ENCODE measurements around the gene KLHL18.
A peak's percentile ranks its signal among the peaks of the same experiment; 100 is the strongest.

The KLHL18 gene

GRCh38 chr3:47265008-47265407 is 17.7 kb upstream of the KLHL18 start:
- Mint-ChIP-seq H3K36me3 (ENCODE audit: low read depth) (no peaks in the 10 kb centered on the region), H3K27ac (no peak overlapping the region), H3K4me3 (no peak overlapping the region), H3K27me3 (no peaks in the 10 kb centered on the region), H3K9me3 (no peaks in the 10 kb centered on the region), H3K4me1 (ENCODE audit: low read depth) (peaks cover 11% of the 10 kb centered on the region)
- no peak for DNase-seq

- no peak overlapping the region for H3K27ac Mint-ChIP-seq
- no peaks in the 10 kb centered on the region for H3K36me3 Mint-ChIP-seq (ENCODE audit: low read depth)
- H3K27me3 Mint-ChIP-seq: no peaks in the 10 kb centered on the region
- DNase-seq: no peak
- H3K9me3 Mint-ChIP-seq: no peaks in the 10 kb centered on the region
- H3K4me3 Mint-ChIP-seq: no peak overlapping the region
- peaks cover 11% of the 10 kb centered on the region for H3K4me1 Mint-ChIP-seq (ENCODE audit: low read depth)
Observed at GRCh38 chr3:47265725-47266428, 16.9 kb upstream of the KLHL18 start.

- H3K4me3 Mint-ChIP-seq: no peak overlapping the region
- no peaks in the 10 kb centered on the region for H3K27me3 Mint-ChIP-seq
- H3K9me3 Mint-ChIP-seq: no peaks in the 10 kb centered on the region
- H3K36me3 Mint-ChIP-seq (ENCODE audit: low read depth): no peaks in the 10 kb centered on the region
- peak; percentile 46 for DNase-seq
- H3K4me1 Mint-ChIP-seq (ENCODE audit: low read depth): peaks cover 11% of the 10 kb centered on the region
- H3K27ac Mint-ChIP-seq: no peak overlapping the region
Observed at GRCh38 chr3:47266709-47267489, 15.8 kb upstream of the KLHL18 start.

GRCh38 chr3:47267490-47267824 is 15.3 kb upstream of the KLHL18 start:
- DNase-seq: no peak
- H3K4me1 Mint-ChIP-seq (ENCODE audit: low read depth): peaks cover 11% of the 10 kb centered on the region

GRCh38 chr3:47270526-47270925 is 12.2 kb upstream of the KLHL18 start:
- Mint-ChIP-seq H3K36me3 (ENCODE audit: low read depth) (peaks cover 3% of the 10 kb centered on the region), H3K4me1 (ENCODE audit: low read depth) (peaks cover 11% of the 10 kb centered on the region)

More at GRCh38 chr3:47267490-47267824, 15.3 kb upstream of the KLHL18 start:
- Mint-ChIP-seq H3K9me3 (no peaks in the 10 kb centered on the region), H3K27ac (no peak overlapping the region), H3K27me3 (no peaks in the 10 kb centered on the region), H3K36me3 (ENCODE audit: low read depth) (no peaks in the 10 kb centered on the region), H3K4me3 (no peak overlapping the region)

GRCh38 chr3:47273564-47273963 is 9.2 kb upstream of the KLHL18 start:
- Mint-ChIP-seq H3K27ac (no peak overlapping the region), H3K9me3 (no peaks in the 10 kb centered on the region), H3K4me1 (ENCODE audit: low read depth) (no peaks in the 10 kb centered on the region), H3K36me3 (ENCODE audit: low read depth) (peaks cover 5% of the 10 kb centered on the region), H3K27me3 (no peaks in the 10 kb centered on the region), H3K4me3 (no peak overlapping the region)
- DNase-seq: no peak

More at GRCh38 chr3:47270526-47270925, 12.2 kb upstream of the KLHL18 start:
- H3K27ac Mint-ChIP-seq: no peak overlapping the region
- H3K9me3 Mint-ChIP-seq: no peaks in the 10 kb centered on the region
- no peaks in the 10 kb centered on the region for H3K27me3 Mint-ChIP-seq
- no peak for DNase-seq
- H3K4me3 Mint-ChIP-seq: no peak overlapping the region

- no peak for DNase-seq
- no peaks in the 10 kb centered on the region for H3K9me3 Mint-ChIP-seq
- H3K27me3 Mint-ChIP-seq: no peaks in the 10 kb centered on the region
- no peak overlapping the region for H3K4me3 Mint-ChIP-seq
- peaks cover 5% of the 10 kb centered on the region for H3K36me3 Mint-ChIP-seq (ENCODE audit: low read depth)
- H3K4me1 Mint-ChIP-seq (ENCODE audit: low read depth): no peaks in the 10 kb centered on the region
- H3K27ac Mint-ChIP-seq: no peak overlapping the region
Observed at GRCh38 chr3:47274652-47275051, 8.1 kb upstream of the KLHL18 start.

- Mint-ChIP-seq H3K27me3 (no peaks in the 10 kb centered on the region), H3K27ac (no peak overlapping the region), H3K4me1 (ENCODE audit: low read depth) (peaks cover 10% of the 10 kb centered on the region), H3K9me3 (no peaks in the 10 kb centered on the region), H3K4me3 (no peak overlapping the region), H3K36me3 (ENCODE audit: low read depth) (peaks cover 5% of the 10 kb centered on the region)
- no peak for DNase-seq
Observed at GRCh38 chr3:47276558-47276957, 6.2 kb upstream of the KLHL18 start.

- Mint-ChIP-seq H3K4me3 (no peak overlapping the region), H3K4me1 (ENCODE audit: low read depth) (peaks cover 33% of the 10 kb centered on the region), H3K27me3 (no peaks in the 10 kb centered on the region), H3K27ac (no peak overlapping the region), H3K36me3 (ENCODE audit: low read depth) (peaks cover 33% of the 10 kb centered on the region), H3K9me3 (no peaks in the 10 kb centered on the region)
- DNase-seq: no peak
Observed at GRCh38 chr3:47280519-47280918, 2.2 kb upstream of the KLHL18 start.

GRCh38 chr3:47283193-47283537 is 421 bp downstream of the KLHL18 start:
- Mint-ChIP-seq H3K9me3 (no peaks in the 10 kb centered on the region), H3K36me3 (ENCODE audit: low read depth) (peaks cover 56% of the 10 kb centered on the region), H3K27ac (peak overlapping the region; percentile 99), H3K4me1 (ENCODE audit: low read depth) (peaks cover 51% of the 10 kb centered on the region), H3K27me3 (no peaks in the 10 kb centered on the region), H3K4me3 (peak overlapping the region; percentile 100)
- DNase-seq: no peak

GRCh38 chr3:47283591-47284364 is 1.0 kb downstream of the KLHL18 start:
- H3K4me1 Mint-ChIP-seq (ENCODE audit: low read depth): peaks cover 54% of the 10 kb centered on the region

GRCh38 chr3:47288966-47289910 is 6.5 kb downstream of the KLHL18 start:
- no peaks in the 10 kb centered on the region for H3K27me3 Mint-ChIP-seq
- no peak overlapping the region for H3K27ac Mint-ChIP-seq
- no peak for DNase-seq
- no peak overlapping the region for H3K4me3 Mint-ChIP-seq
- no peaks in the 10 kb centered on the region for H3K9me3 Mint-ChIP-seq
- peaks cover 83% of the 10 kb centered on the region for H3K36me3 Mint-ChIP-seq (ENCODE audit: low read depth)
- peaks cover 47% of the 10 kb centered on the region for H3K4me1 Mint-ChIP-seq (ENCODE audit: low read depth)

More at GRCh38 chr3:47283591-47284364, 1.0 kb downstream of the KLHL18 start:
- no peaks in the 10 kb centered on the region for H3K9me3 Mint-ChIP-seq
- no peaks in the 10 kb centered on the region for H3K27me3 Mint-ChIP-seq
- peak overlapping the region; percentile 100 for H3K4me3 Mint-ChIP-seq
- H3K36me3 Mint-ChIP-seq (ENCODE audit: low read depth): peaks cover 63% of the 10 kb centered on the region
- H3K27ac Mint-ChIP-seq: peak overlapping the region; percentile 99
- peak; percentile 59 for DNase-seq

GRCh38 chr3:47291158-47291753 is 8.5 kb downstream of the KLHL18 start:
- Mint-ChIP-seq H3K36me3 (ENCODE audit: low read depth) (peaks cover 77% of the 10 kb centered on the region), H3K4me3 (no peak overlapping the region), H3K27me3 (no peaks in the 10 kb centered on the region)

More at GRCh38 chr3:47291158-47291753, 8.5 kb downstream of the KLHL18 start:
- DNase-seq: no peak
- Mint-ChIP-seq H3K4me1 (ENCODE audit: low read depth) (peaks cover 44% of the 10 kb centered on the region), H3K27ac (no peak overlapping the region), H3K9me3 (no peaks in the 10 kb centered on the region)
